Hepatocyte (in vitro differentiated cells): ENCODE measurements around the gene ENPP1. TPM values are rescaled to one million over a fixed set of nuclear protein-coding genes. Genes with fewer than 3 reads are reported as not detected.

Source experiments
- DNase-seq: peaks from one replicate; pipeline ENCODE4 v3.0.0-alpha.2; 2016; ENCODE audit warnings: low spot score
- H2AFZ ChIP-seq: fragments of 200-600 bp; sonication (generic); 2 replicates; pipeline ENCODE4 v1.6.0; 2016; ENCODE audit warnings: antibody characterized with exemption, mild to moderate bottlenecking
- H3K27ac ChIP-seq: fragments of 200-600 bp; sonication (generic); 2 replicates; pipeline ENCODE4 v1.5.1; 2016; ENCODE audit warnings: mild to moderate bottlenecking
- H3K27me3 ChIP-seq: fragments of 200-600 bp; sonication (generic); 2 replicates; pipeline ENCODE4 v1.6.1; 2016
- H3K36me3 ChIP-seq: fragments of 200-600 bp; sonication (generic); replicated peaks from 2 replicates; pipeline ENCODE4 v1.5.1; 2016; ENCODE audit warnings: low read depth; ENCODE audit not compliant: insufficient read depth
- H3K4me1 ChIP-seq: fragments of 200-600 bp; sonication (generic); 2 replicates; pipeline ENCODE4 v1.5.1; 2016; ENCODE audit warnings: mild to moderate bottlenecking, moderate library complexity; ENCODE audit not compliant: insufficient read depth
- H3K4me2 ChIP-seq: fragments of 200-600 bp; sonication (generic); 2 replicates; pipeline ENCODE4 v1.6.0; 2016
- H3K4me3 ChIP-seq: fragments of 200-600 bp; sonication (generic); 2 replicates; pipeline ENCODE4 v1.5.1; 2016; ENCODE audit warnings: mild to moderate bottlenecking
- H3K79me2 ChIP-seq: fragments of 200-600 bp; sonication (generic); 2 replicates; pipeline ENCODE4 v1.6.0; 2017; ENCODE audit warnings: mild to moderate bottlenecking
- H3K9me2 ChIP-seq: fragments of 200-600 bp; sonication (generic); replicated peaks from 2 replicates; pipeline ENCODE4 v1.6.0; 2017; ENCODE audit warnings: mild to moderate bottlenecking; ENCODE audit not compliant: insufficient read depth
- H3K9me3 ChIP-seq: fragments of 200-600 bp; sonication (generic); 2 replicates; pipeline ENCODE4 v1.5.1; 2016; ENCODE audit warnings: low read depth, mild to moderate bottlenecking
- H4K20me1 ChIP-seq: fragments of 200-600 bp; sonication (generic); 2 replicates; pipeline ENCODE4 v1.6.0; 2016; ENCODE audit warnings: mild to moderate bottlenecking; ENCODE audit not compliant: insufficient read depth, poor library complexity, severe bottlenecking
- CTCF ChIP-seq: fragments of 200-600 bp; sonication (generic); IDR thresholded peaks from 2 replicates; pipeline ENCODE4 v1.5.1; 2016; ENCODE audit warnings: antibody characterized with exemption, mild to moderate bottlenecking; ENCODE audit not compliant: poor library complexity
- EZH2 ChIP-seq: fragments of 200-600 bp; sonication (generic); IDR thresholded peaks from 2 replicates; pipeline ENCODE4 v1.6.1; 2016; ENCODE audit warnings: antibody characterized with exemption, mild to moderate bottlenecking, borderline replicate concordance
- EZH2phosphoT487 ChIP-seq: fragments of 200-600 bp; sonication (generic); IDR thresholded peaks from one replicate; pipeline ENCODE4 v1.6.1; 2018; ENCODE audit warnings: antibody characterized with exemption, mild to moderate bottlenecking, low read depth, moderate library complexity; ENCODE audit not compliant: unreplicated experiment, severe bottlenecking
- WGBS: methylation state at CpG from one replicate; pipeline ENCODE4 v1.1.6; 2016; ENCODE audit warnings: low lambda C conversion rate; ENCODE audit errors: missing lambda C conversion rate; 5-methylcytosine and 5-hydroxymethylcytosine counted together
- polyA plus RNA-seq: library from polyadenylated mRNA; unstranded; fragments of >200 nt; fragmentation: Nextera tagmentation; extraction: Ambion mirVana; gene quantifications from 2 replicates; pipeline ENCODE4 v1.2.1, GENCODE V29; 2016
- total RNA-seq: library from RNA; depleted of rRNA; stranded (reverse); fragments of >200 nt; gene quantifications from 2 replicates; pipeline ENCODE4 v1.2.3, GENCODE V29; 2014

ENPP1 gene
- total and polyA plus RNA-seq, 2 experiments from 2014 or later = 74.7 to 86.9 TPM

DNA sequence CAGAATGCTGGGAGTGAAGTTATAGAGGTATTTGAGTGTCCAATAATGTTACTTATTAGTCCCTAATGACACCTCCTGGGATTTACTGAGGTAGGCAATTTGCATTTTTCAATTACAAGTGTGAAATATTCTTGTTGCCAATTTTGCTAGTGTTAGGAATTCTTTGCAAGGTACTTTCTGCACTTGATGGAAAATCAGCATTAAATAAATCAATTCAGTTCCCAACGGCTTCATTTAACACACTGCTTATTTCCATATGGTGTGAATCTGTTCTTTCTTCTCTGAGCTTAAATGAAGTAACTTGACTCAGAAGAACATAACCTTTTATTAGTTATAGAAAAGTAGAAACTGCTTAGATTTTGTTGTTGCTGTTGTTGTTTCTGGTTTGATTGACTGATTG is 122.2 kb downstream of the ENPP1 start:
- Histone ChIP-seq H4K20me1 (no peaks in the 10 kb centered on the region), H3K27ac (no peak overlapping the region), H2AFZ (no peak overlapping the region), H3K9me2 (no peaks in the 10 kb centered on the region), H3K9me3 (no peaks in the 10 kb centered on the region), H3K4me1 (no peaks in the 10 kb centered on the region), H3K36me3 (no peaks in the 10 kb centered on the region), H3K4me3 (no peak overlapping the region), H3K4me2 (no peak overlapping the region), H3K79me2 (no peaks in the 10 kb centered on the region), H3K27me3 (no peaks in the 10 kb centered on the region)
- WGBS = 84% methylated on average over 1 of the region's 1 CpG
- DNase-seq = no peak
- TF ChIP-seq EZH2phosphoT487 (no peak), CTCF (no peak), EZH2 (no peak)

GRCh38 chr6:131931063-131931750 is 123.4 kb downstream of the ENPP1 start:
- no peak for DNase-seq
- no peak for TF ChIP-seq EZH2phosphoT487
- TF ChIP-seq EZH2 = no peak
- no peak for TF ChIP-seq CTCF
- Histone ChIP-seq H2AFZ (no peak overlapping the region), H3K9me2 (no peaks in the 10 kb centered on the region), H3K79me2 (no peaks in the 10 kb centered on the region), H3K4me2 (no peak overlapping the region), H3K36me3 (no peaks in the 10 kb centered on the region), H3K27ac (no peak overlapping the region), H3K4me3 (no peak overlapping the region), H3K4me1 (no peaks in the 10 kb centered on the region), H3K27me3 (no peaks in the 10 kb centered on the region), H3K9me3 (no peaks in the 10 kb centered on the region), H4K20me1 (no peaks in the 10 kb centered on the region)
- 59% methylated on average over 2 of the region's 2 CpGs for WGBS

GRCh38 chr6:131936156-131936555 is 128.3 kb downstream of the ENPP1 start:
- Histone ChIP-seq H4K20me1 (no peaks in the 10 kb centered on the region), H3K27me3 (no peaks in the 10 kb centered on the region)

More at GRCh38 chr6:131936156-131936555, 128.3 kb downstream of the ENPP1 start:
- Histone ChIP-seq H3K4me2 (no peak overlapping the region), H3K36me3 (no peaks in the 10 kb centered on the region), H3K27ac (no peak overlapping the region), H3K4me3 (no peak overlapping the region), H3K9me2 (no peaks in the 10 kb centered on the region), H3K4me1 (peaks cover 3% of the 10 kb centered on the region), H2AFZ (no peak overlapping the region), H3K9me3 (no peaks in the 10 kb centered on the region), H3K79me2 (no peaks in the 10 kb centered on the region)
- 82% methylated on average over 4 of the region's 4 CpGs for WGBS
- no peak for DNase-seq
- TF ChIP-seq EZH2 (no peak), EZH2phosphoT487 (no peak), CTCF (no peak)
